K562 (cell line): ENCODE results near the gene SP2. TPM values are rescaled to one million over a fixed set of nuclear protein-coding genes. Genes with fewer than 3 reads are reported as not detected.

Source experiments
- CBX2 ChIP-seq: fragments of 200-600 bp; sonication (generic); IDR thresholded peaks from one replicate; pipeline ENCODE4 v1.6.1; 2012; ENCODE audit warnings: mild to moderate bottlenecking, low read length, inconsistent platforms; ENCODE audit not compliant: insufficient read depth, poor library complexity, severe bottlenecking
- CC2D1A ChIP-seq: fragments of 450-650 bp; IDR thresholded peaks from 2 replicates; pipeline ENCODE4 v1.6.1; 2017; ENCODE audit warnings: mild to moderate bottlenecking
- CCAR2 ChIP-seq: fragments of 200-400 bp; formaldehyde crosslinking; IDR thresholded peaks from 2 replicates; pipeline ENCODE4 v1.6.1; 2017; ENCODE audit warnings: mild to moderate bottlenecking, low read depth, low read length
- PHF8 ChIP-seq: fragments of 200-600 bp; sonication (generic); IDR thresholded peaks from 2 replicates; pipeline ENCODE4 v1.6.1; 2012; ENCODE audit warnings: mixed run types, mild to moderate bottlenecking, inconsistent platforms, low read length, moderate library complexity, borderline replicate concordance
- POLR2H ChIP-seq: IDR thresholded peaks from 2 replicates; pipeline ENCODE4 v1.6.1; 2016; ENCODE audit warnings: missing genetic modification characterization, low read depth, mild to moderate bottlenecking, control low read depth, missing compliant biosample characterization, moderate library complexity
- ZNF668 ChIP-seq: fragments of 250-450 bp; sonication (Bioruptor Pico); IDR thresholded peaks from 2 replicates; pipeline ENCODE4 v1.8.0; 2022; ENCODE audit warnings: mild to moderate bottlenecking, inconsistent platforms
- polyA plus RNA-seq, 8 experiments: library from polyadenylated mRNA; depleted of rRNA in 4 of 8; stranded (reverse) in 5 of 8; unstranded in 3 of 8; fragments of >200 nt; fragmentation: Nextera tagmentation in 2 of 8; fragmentation: Illumina TruSeq in 1 of 8; extraction: Ambion mirVana in 2 of 8; extraction: Trizol in 1 of 8; gene quantifications; 2 replicates each; pipeline versions ENCODE4 v1.2.1 to v1.2.3, GENCODE V29; 2011 to 2014; ENCODE audit warnings: inconsistent platforms in 1 of 8, missing spikeins in 1 of 8
- total RNA-seq, 7 experiments: library from RNA; depleted of rRNA in 6 of 7; stranded (reverse); fragments of >200 nt in 6 of 7; fragmentation: Illumina TruSeq in 2 of 7; extraction: Trizol in 2 of 7; gene quantifications; 2 replicates each; pipeline versions ENCODE4 v1.2.1 to v1.2.3, GENCODE V29; 2011 to 2021; ENCODE audit warnings: low replicate concordance in 1 of 7
- TF ChIP-seq, protein P1 (sequence below), 2 experiments: fragments of 450-650 bp; IDR thresholded peaks; 2 replicates each; pipeline ENCODE4 v1.6.1; 2016; ENCODE audit warnings: mild to moderate bottlenecking in 2 of 2, borderline replicate concordance in 1 of 2, low read depth in 1 of 2, moderate library complexity in 1 of 2
- TF ChIP-seq, protein P2 (sequence below): fragments of 450-650 bp; IDR thresholded peaks from 2 replicates; pipeline ENCODE4 v1.6.1; 2017; ENCODE audit warnings: antibody characterized with exemption
- TF ChIP-seq, protein P3 (sequence below), 3 experiments: fragments of 200-800 bp in 1 of 3; fragments of 250-450 bp in 1 of 3; fragments of 450-650 bp in 1 of 3; sonication (Bioruptor Pico) in 1 of 3; sonication (Bioruptor generic) in 1 of 3; formaldehyde crosslinking in 1 of 3; IDR thresholded peaks; 2 replicates each; pipeline versions ENCODE4 v1.6.1 to v1.8.0; 2016 to 2022; ENCODE audit warnings: mild to moderate bottlenecking in 2 of 3, missing genetic modification characterization in 2 of 3, missing compliant biosample characterization in 1 of 3, moderate library complexity in 1 of 3
- TF ChIP-seq, protein P4 (sequence below): fragments of 450-650 bp; conservative IDR thresholded peaks from 2 replicates; pipeline ENCODE4 v1.6.1; 2016; ENCODE audit warnings: missing genetic modification characterization, low read depth, mild to moderate bottlenecking, control low read depth, missing compliant biosample characterization

Gene SP2
- total and polyA plus RNA-seq, 9 of the 15 experiments (the other 6 are each of a cell fraction or from before 2014, with no cell fraction given): 0.77 to 22.3 (median 2.3) TPM

DNA sequence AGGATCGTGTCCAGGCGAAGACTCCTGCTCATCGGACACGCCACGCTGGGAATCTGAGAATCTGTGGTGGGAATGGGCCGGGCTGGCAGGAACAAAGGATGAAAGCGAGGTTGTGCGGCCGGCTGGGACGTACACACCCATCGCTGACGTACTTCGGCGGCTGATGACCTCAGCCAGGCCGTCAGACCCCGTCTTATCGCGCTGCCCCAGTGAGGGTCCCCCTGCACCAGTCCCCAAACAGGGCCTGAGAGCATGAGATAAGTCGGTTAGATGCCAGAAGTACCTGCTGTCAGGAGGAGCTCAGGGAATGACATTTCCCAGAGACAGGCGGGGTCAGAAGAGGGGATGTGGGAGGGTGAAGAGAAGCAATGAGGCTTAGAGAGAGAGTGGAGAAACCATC is 29.1 kb upstream of the SP2 start (continued):
- TF ChIP-seq, protein P1, sequence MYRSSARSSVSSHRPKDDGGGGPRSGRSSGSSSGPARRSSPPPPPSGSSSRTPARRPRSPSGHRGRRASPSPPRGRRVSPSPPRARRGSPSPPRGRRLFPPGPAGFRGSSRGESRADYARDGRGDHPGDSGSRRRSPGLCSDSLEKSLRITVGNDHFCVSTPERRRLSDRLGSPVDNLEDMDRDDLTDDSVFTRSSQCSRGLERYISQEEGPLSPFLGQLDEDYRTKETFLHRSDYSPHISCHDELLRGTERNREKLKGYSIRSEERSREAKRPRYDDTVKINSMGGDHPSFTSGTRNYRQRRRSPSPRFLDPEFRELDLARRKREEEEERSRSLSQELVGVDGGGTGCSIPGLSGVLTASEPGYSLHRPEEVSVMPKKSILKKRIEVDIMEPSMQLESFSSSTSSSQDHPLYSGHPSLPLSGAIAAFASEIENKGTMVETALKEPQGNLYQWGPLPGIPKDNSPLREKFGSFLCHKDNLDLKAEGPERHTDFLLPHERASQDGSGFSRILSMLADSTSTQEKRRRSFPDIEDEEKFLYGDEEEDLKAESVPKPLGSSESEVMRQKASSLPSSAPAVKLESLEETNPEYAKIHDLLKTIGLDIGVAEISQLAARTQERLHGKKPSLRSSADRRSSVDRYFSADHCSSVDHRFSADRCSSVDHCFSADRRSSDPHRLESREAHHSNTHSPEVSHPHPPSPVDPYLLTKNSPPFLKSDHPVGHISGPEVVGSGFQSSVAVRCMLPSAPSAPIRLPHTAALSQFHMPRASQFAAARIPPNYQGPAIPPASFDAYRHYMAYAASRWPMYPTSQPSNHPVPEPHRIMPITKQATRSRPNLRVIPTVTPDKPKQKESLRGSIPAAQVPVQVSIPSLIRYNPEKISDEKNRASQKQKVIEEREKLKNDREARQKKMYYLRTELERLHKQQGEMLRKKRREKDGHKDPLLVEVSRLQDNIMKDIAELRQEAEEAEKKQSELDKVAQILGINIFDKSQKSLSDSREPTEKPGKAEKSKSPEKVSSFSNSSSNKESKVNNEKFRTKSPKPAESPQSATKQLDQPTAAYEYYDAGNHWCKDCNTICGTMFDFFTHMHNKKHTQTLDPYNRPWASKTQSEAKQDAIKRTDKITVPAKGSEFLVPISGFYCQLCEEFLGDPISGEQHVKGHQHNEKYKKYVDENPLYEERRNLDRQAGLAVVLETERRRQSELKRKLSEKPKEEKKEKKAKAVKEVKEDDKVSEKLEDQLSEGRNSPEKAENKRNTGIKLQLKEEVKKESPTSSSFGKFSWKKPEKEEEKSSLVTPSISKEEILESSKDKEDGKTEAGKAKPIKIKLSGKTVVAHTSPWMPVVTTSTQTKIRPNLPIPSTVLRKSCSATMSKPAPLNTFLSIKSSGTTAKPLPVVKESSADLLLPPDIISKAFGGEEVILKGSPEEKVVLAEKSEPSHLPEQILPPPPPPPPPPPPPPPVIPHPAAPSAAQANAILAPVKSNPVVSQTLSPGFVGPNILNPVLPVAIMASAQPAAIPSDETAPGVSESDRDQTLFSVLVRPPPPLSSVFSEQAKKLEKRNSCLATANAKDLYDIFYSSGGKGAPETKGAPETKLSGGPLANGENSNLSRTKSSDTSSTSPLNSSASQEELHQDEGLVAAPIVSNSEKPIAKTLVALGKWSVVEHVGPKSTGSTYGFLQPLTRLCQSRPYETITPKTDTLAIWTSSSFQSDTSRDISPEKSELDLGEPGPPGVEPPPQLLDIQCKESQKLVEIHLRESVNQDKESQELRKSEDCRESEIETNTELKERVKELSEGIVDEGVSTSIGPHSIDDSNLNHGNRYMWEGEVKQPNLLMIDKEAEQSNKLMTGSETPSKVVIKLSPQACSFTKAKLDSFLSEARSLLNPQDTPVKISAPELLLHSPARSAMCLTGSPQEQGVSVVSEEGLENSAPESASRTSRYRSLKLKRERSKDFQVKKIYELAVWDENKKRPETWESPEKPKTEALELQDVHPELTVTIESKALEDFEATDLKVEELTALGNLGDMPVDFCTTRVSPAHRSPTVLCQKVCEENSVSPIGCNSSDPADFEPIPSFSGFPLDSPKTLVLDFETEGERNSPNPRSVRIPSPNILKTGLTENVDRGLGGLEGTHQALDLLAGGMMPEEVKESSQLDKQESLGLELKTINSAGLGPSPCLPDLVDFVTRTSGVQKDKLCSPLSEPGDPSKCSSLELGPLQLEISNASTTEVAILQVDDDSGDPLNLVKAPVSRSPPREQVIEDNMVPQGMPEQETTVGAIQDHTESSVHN (IDR thresholded peaks at IDR 0.05; ENCODE audit: borderline replicate concordance in 1 of 2, low read depth in 1 of 2): peak in 1 of 2 experiments; percentile 78; a peak in 2 of 4 replicates
- TF ChIP-seq PHF8 (no peak), ZNF668 (CRISPR knock-in tag) (no peak), POLR2H (tag) (no peak), CC2D1A (peak; percentile 98), CBX2 (no peak), CCAR2 (no peak)
- TF ChIP-seq, protein P2, sequence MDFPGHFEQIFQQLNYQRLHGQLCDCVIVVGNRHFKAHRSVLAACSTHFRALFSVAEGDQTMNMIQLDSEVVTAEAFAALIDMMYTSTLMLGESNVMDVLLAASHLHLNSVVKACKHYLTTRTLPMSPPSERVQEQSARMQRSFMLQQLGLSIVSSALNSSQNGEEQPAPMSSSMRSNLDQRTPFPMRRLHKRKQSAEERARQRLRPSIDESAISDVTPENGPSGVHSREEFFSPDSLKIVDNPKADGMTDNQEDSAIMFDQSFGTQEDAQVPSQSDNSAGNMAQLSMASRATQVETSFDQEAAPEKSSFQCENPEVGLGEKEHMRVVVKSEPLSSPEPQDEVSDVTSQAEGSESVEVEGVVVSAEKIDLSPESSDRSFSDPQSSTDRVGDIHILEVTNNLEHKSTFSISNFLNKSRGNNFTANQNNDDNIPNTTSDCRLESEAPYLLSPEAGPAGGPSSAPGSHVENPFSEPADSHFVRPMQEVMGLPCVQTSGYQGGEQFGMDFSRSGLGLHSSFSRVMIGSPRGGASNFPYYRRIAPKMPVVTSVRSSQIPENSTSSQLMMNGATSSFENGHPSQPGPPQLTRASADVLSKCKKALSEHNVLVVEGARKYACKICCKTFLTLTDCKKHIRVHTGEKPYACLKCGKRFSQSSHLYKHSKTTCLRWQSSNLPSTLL: no peak
- TF ChIP-seq, protein P3, sequence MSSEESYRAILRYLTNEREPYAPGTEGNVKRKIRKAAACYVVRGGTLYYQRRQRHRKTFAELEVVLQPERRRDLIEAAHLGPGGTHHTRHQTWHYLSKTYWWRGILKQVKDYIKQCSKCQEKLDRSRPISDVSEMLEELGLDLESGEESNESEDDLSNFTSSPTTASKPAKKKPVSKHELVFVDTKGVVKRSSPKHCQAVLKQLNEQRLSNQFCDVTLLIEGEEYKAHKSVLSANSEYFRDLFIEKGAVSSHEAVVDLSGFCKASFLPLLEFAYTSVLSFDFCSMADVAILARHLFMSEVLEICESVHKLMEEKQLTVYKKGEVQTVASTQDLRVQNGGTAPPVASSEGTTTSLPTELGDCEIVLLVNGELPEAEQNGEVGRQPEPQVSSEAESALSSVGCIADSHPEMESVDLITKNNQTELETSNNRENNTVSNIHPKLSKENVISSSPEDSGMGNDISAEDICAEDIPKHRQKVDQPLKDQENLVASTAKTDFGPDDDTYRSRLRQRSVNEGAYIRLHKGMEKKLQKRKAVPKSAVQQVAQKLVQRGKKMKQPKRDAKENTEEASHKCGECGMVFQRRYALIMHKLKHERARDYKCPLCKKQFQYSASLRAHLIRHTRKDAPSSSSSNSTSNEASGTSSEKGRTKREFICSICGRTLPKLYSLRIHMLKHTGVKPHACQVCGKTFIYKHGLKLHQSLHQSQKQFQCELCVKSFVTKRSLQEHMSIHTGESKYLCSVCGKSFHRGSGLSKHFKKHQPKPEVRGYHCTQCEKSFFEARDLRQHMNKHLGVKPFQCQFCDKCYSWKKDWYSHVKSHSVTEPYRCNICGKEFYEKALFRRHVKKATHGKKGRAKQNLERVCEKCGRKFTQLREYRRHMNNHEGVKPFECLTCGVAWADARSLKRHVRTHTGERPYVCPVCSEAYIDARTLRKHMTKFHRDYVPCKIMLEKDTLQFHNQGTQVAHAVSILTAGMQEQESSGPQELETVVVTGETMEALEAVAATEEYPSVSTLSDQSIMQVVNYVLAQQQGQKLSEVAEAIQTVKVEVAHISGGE (CRISPR knock-in tag; IDR thresholded peaks at IDR 0.05): peak in 1 of 3 experiments; percentile 93; a peak in 2 of 6 replicates
- TF ChIP-seq, protein P4, sequence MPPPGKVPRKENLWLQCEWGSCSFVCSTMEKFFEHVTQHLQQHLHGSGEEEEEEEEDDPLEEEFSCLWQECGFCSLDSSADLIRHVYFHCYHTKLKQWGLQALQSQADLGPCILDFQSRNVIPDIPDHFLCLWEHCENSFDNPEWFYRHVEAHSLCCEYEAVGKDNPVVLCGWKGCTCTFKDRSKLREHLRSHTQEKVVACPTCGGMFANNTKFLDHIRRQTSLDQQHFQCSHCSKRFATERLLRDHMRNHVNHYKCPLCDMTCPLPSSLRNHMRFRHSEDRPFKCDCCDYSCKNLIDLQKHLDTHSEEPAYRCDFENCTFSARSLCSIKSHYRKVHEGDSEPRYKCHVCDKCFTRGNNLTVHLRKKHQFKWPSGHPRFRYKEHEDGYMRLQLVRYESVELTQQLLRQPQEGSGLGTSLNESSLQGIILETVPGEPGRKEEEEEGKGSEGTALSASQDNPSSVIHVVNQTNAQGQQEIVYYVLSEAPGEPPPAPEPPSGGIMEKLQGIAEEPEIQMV (tag): peak; percentile 24; the same call in 1 of the 2 replicates
